HepG2 (cell line): Measurements from ENCODE around the gene AFDN. TPM values are rescaled to one million over a fixed set of nuclear protein-coding genes. Genes with fewer than 3 reads are reported as not detected.

Experiments used
- CSRNP2 ChIP-seq: sonication (generic); formaldehyde crosslinking; conservative IDR thresholded peaks from 2 replicates; pipeline ENCODE4 v1.8.0; 2022; ENCODE audit warnings: low read depth, missing genetic modification reagents
- FOXO1 ChIP-seq: sonication (generic); formaldehyde crosslinking; IDR thresholded peaks from 2 replicates; pipeline ENCODE4 v1.4.0; 2020; ENCODE audit warnings: missing genetic modification reagents
- HMG20B ChIP-seq: conservative IDR thresholded peaks from 2 replicates; pipeline ENCODE4 v1.6.1; 2016; ENCODE audit warnings: missing genetic modification reagents, missing compliant biosample characterization
- HOXA3 ChIP-seq: sonication (generic); formaldehyde crosslinking; IDR thresholded peaks from 2 replicates; pipeline ENCODE4 v1.5.0; 2020; ENCODE audit warnings: missing genetic modification reagents
- KIAA2018 ChIP-seq: sonication (generic); formaldehyde crosslinking; IDR thresholded peaks from 2 replicates; pipeline ENCODE4 v1.5.0; 2020; ENCODE audit warnings: mild to moderate bottlenecking, missing genetic modification reagents, borderline replicate concordance
- PLSCR1 ChIP-seq: sonication (generic); formaldehyde crosslinking; IDR thresholded peaks from 2 replicates; pipeline ENCODE4 v1.5.0; 2020; ENCODE audit warnings: missing genetic modification reagents, mild to moderate bottlenecking, borderline replicate concordance
- RELA ChIP-seq: sonication (generic); formaldehyde crosslinking; IDR thresholded peaks from 2 replicates; pipeline ENCODE4 v1.4.0; 2020; ENCODE audit warnings: missing genetic modification reagents
- SP140L ChIP-seq: sonication (generic); formaldehyde crosslinking; IDR thresholded peaks from 2 replicates; pipeline ENCODE4 v1.4.0; 2020; ENCODE audit warnings: missing genetic modification reagents, borderline replicate concordance
- YEATS2 ChIP-seq: sonication (generic); formaldehyde crosslinking; IDR thresholded peaks from 2 replicates; pipeline ENCODE4 v1.4.0; 2020; ENCODE audit warnings: missing genetic modification reagents, borderline replicate concordance
- YEATS4 ChIP-seq: sonication (generic); formaldehyde crosslinking; IDR thresholded peaks from 2 replicates; pipeline ENCODE4 v1.4.0; 2020; ENCODE audit warnings: missing genetic modification reagents, borderline replicate concordance
- ZFP41 ChIP-seq: sonication (generic); formaldehyde crosslinking; IDR thresholded peaks from 2 replicates; pipeline ENCODE4 v1.4.0; 2020; ENCODE audit warnings: mild to moderate bottlenecking, missing genetic modification reagents, borderline replicate concordance
- ZFP91 ChIP-seq: sonication (generic); formaldehyde crosslinking; IDR thresholded peaks from 2 replicates; pipeline ENCODE4 v1.9.0; 2022; ENCODE audit warnings: missing genetic modification reagents, mild to moderate bottlenecking, borderline replicate concordance
- ZNF317 ChIP-seq: sonication (generic); formaldehyde crosslinking; IDR thresholded peaks from 2 replicates; pipeline ENCODE4 v1.5.0; 2020; ENCODE audit warnings: mild to moderate bottlenecking, missing genetic modification reagents
- ZNF569 ChIP-seq: sonication (generic); formaldehyde crosslinking; IDR thresholded peaks from 2 replicates; pipeline ENCODE4 v1.5.0; 2020; ENCODE audit warnings: mild to moderate bottlenecking, missing genetic modification reagents, moderate library complexity, borderline replicate concordance
- ZNF713 ChIP-seq: sonication (generic); formaldehyde crosslinking; IDR thresholded peaks from 2 replicates; pipeline ENCODE4 v1.4.0; 2020; ENCODE audit warnings: mild to moderate bottlenecking, missing genetic modification reagents
- polyA plus RNA-seq, 8 experiments: library from polyadenylated mRNA; depleted of rRNA in 3 of 8; stranded (reverse) in 7 of 8; unstranded in 1 of 8; fragments of >200 nt; fragmentation: Illumina TruSeq in 4 of 8; extraction: Trizol in 4 of 8; gene quantifications; 2 replicates each; pipeline versions ENCODE4 v1.2.1 to v1.2.3, GENCODE V29; 2011 to 2016; ENCODE audit warnings: low read depth in 4 of 8, missing spikeins in 1 of 8, mixed read lengths in 1 of 8; ENCODE audit not compliant: insufficient read depth in 1 of 8
- total RNA-seq, 5 experiments: library from RNA; depleted of rRNA; stranded (reverse); fragments of >200 nt; fragmentation: Illumina TruSeq; extraction: Trizol; gene quantifications; 2 replicates each; pipeline ENCODE4 v1.2.3, GENCODE V29; 2016; ENCODE audit warnings: low read depth in 1 of 5

AFDN gene
- total and polyA plus RNA-seq, 2 of the 13 experiments (the other 11 are each of a cell fraction or from before 2014, with no cell fraction given), result 136 to 151 TPM

GRCh38 chr6:167825332-167826229 lies 1.1 kb upstream of the AFDN start (continued):
- TF ChIP-seq CSRNP2 (no peak), HOXA3 (CRISPR knock-in tag) (peak; percentile 69; the same call in 1 of the 2 replicates), ZFP41 (CRISPR knock-in tag) (no peak), HMG20B (CRISPR knock-in tag) (no peak), YEATS2 (CRISPR knock-in tag) (no peak), ZNF713 (no peak), ZNF317 (no peak), RELA (CRISPR knock-in tag) (no peak), ZNF569 (CRISPR knock-in tag) (peak; percentile 94; the same call in 1 of the 2 replicates), YEATS4 (CRISPR knock-in tag) (peak; percentile 61), KIAA2018 (CRISPR knock-in tag) (0 out of 2 replicates have a peak, but pooled peaks have one; percentile 49), FOXO1 (CRISPR knock-in tag) (no peak; the same call in 1 of the 2 replicates), ZFP91 (CRISPR knock-in tag) (no peak; the same call in 1 of the 2 replicates), SP140L (CRISPR knock-in tag) (no peak), PLSCR1 (no peak)
